Bronchial epithelial cell (primary cell): ENCODE measurements around the gene CCSAP. TPM values are rescaled to one million over a fixed set of nuclear protein-coding genes. Genes with fewer than 3 reads are reported as not detected.
A peak's percentile ranks its signal among the peaks of the same experiment; 100 is the strongest.

Experiments
- DNase-seq: peaks from one replicate; pipeline ENCODE4 v3.0.0-alpha.2; 2010; ENCODE audit warnings: low read depth
- FAIRE-seq: peaks from 2 replicates; lab custom pipeline; 2011; peaks lifted over from hg19 to GRCh38; lab: Jason Lieb, UNC
- H3K27me3 ChIP-seq: 2 replicates; pipeline ENCODE4 v1.5.1; 2011; ENCODE audit warnings: low read length; ENCODE audit not compliant: control insufficient read depth, insufficient read depth
- H3K36me3 ChIP-seq: 2 replicates; pipeline ENCODE4 v1.5.1; 2011; ENCODE audit warnings: low read length; ENCODE audit not compliant: control insufficient read depth, insufficient read depth
- H3K4me3 ChIP-seq: 2 replicates; pipeline ENCODE4 v1.5.1; 2011; ENCODE audit warnings: mild to moderate bottlenecking, low read depth, low read length, control low read depth
- CTCF ChIP-seq: IDR thresholded peaks from 2 replicates; pipeline ENCODE4 v1.5.1; 2011; ENCODE audit warnings: mild to moderate bottlenecking, moderate library complexity, low read length, control low read depth, inconsistent platforms; ENCODE audit not compliant: insufficient read depth, severe bottlenecking
- total RNA-seq: library from RNA; depleted of rRNA; stranded (reverse); fragments of >200 nt; gene quantifications from 2 replicates; pipeline ENCODE4 v1.2.1, GENCODE V29; 2014

Gene CCSAP
- total RNA-seq, 1 donor from 2014 or later: 7.6 TPM

- no peak for DNase-seq
- FAIRE-seq: no peak
- no peaks in the 10 kb centered on the region for H3K27me3 ChIP-seq
- TF ChIP-seq CTCF: no peak
- no peak overlapping the region for H3K4me3 ChIP-seq
- no peaks in the 10 kb centered on the region for H3K36me3 ChIP-seq
These were observed 54.3 kb downstream of the CCSAP start for GRCh38 chr1:229288516-229288915.

GRCh38 chr1:229287267-229287666, 55.6 kb downstream of the CCSAP start:
- no peak for TF ChIP-seq CTCF
- no peaks in the 10 kb centered on the region for H3K27me3 ChIP-seq
- no peaks in the 10 kb centered on the region for H3K36me3 ChIP-seq
- DNase-seq (peak; percentile 73), FAIRE-seq (no peak)
- H3K4me3 ChIP-seq: no peak overlapping the region

- H3K27me3 ChIP-seq: no peaks in the 10 kb centered on the region
- H3K4me3 ChIP-seq: no peak overlapping the region
- no peak for TF ChIP-seq CTCF
- FAIRE-seq: no peak
- H3K36me3 ChIP-seq: no peaks in the 10 kb centered on the region
- peak; percentile 59 for DNase-seq
These were observed 56.6 kb downstream of the CCSAP start for GRCh38 chr1:229286099-229286766.

- no peak for DNase-seq
- no peak for TF ChIP-seq CTCF
- H3K27me3 ChIP-seq: no peaks in the 10 kb centered on the region
- no peak for FAIRE-seq
- H3K36me3 ChIP-seq: no peaks in the 10 kb centered on the region
- no peak overlapping the region for H3K4me3 ChIP-seq
These were observed 57.4 kb downstream of the CCSAP start for GRCh38 chr1:229285440-229285839.

- FAIRE-seq: no peak
- Histone ChIP-seq H3K36me3 (no peaks in the 10 kb centered on the region), H3K4me3 (no peak overlapping the region), H3K27me3 (no peaks in the 10 kb centered on the region)
- DNase-seq: no peak
- no peak for TF ChIP-seq CTCF
These were observed 58.0 kb downstream of the CCSAP start for GRCh38 chr1:229284887-229285286.

GRCh38 chr1:229283183-229283611, 59.6 kb downstream of the CCSAP start:
- H3K27me3 ChIP-seq: no peaks in the 10 kb centered on the region
- H3K36me3 ChIP-seq: no peaks in the 10 kb centered on the region
- no peak for TF ChIP-seq CTCF
- DNase-seq (no peak), FAIRE-seq (peak; percentile 18)
- no peak overlapping the region for H3K4me3 ChIP-seq
